H1 (cell line): ENCODE measurements around the gene ACP6. TPM values are rescaled to one million over a fixed set of nuclear protein-coding genes. Genes with fewer than 3 reads are reported as not detected.

ENCODE experiments used
- ASH2L ChIP-seq: fragments of 200-600, 300-600 bp; sonication (generic); IDR thresholded peaks from one replicate; pipeline ENCODE4 v1.7.1; 2017; ENCODE audit warnings: low read length
- CTBP2 ChIP-seq: IDR thresholded peaks from 2 replicates; pipeline ENCODE4 v1.7.0; 2011; ENCODE audit warnings: borderline replicate concordance, mild to moderate bottlenecking, moderate library complexity, mixed read lengths, low read length; ENCODE audit not compliant: insufficient read depth, insufficient read length
- EZH2 ChIP-seq: fragments of 200-600 bp; sonication (generic); IDR thresholded peaks from 2 replicates; pipeline ENCODE4 v1.7.1; 2012; ENCODE audit warnings: low read depth, mild to moderate bottlenecking, moderate library complexity, low read length, inconsistent platforms; ENCODE audit not compliant: severe bottlenecking
- HDAC2 ChIP-seq, 2 experiments: fragments of 300-600 bp in 1 of 2; sonication (generic) in 1 of 2; IDR thresholded peaks; 2 replicates each; pipeline ENCODE4 v1.6.1; 2011 to 2012; ENCODE audit warnings: low read depth in 2 of 2, low read length in 2 of 2, mild to moderate bottlenecking in 2 of 2, moderate library complexity in 2 of 2, borderline replicate concordance in 1 of 2, inconsistent platforms in 1 of 2
- JUND ChIP-seq: IDR thresholded peaks from 2 replicates; pipeline ENCODE4 v1.6.1; 2011; ENCODE audit warnings: mild to moderate bottlenecking, improper control_type of control experiment, low read length
- KDM5A ChIP-seq: fragments of 200-600 bp; IDR thresholded peaks from 2 replicates; pipeline ENCODE4 v1.7.1; 2012; ENCODE audit warnings: mild to moderate bottlenecking, low read length, inconsistent platforms, mixed read lengths
- MAFK ChIP-seq: IDR thresholded peaks from 2 replicates; pipeline ENCODE4 v1.6.1; 2012; ENCODE audit warnings: low read depth, mild to moderate bottlenecking, improper control_type of control experiment, low read length
- MAX ChIP-seq: IDR thresholded peaks from 2 replicates; pipeline ENCODE4 v1.6.1; 2012; ENCODE audit warnings: inconsistent platforms
- NANOG ChIP-seq: IDR thresholded peaks from 2 replicates; pipeline ENCODE4 v1.6.1; 2011; ENCODE audit warnings: low read length, low read depth, mild to moderate bottlenecking, inconsistent platforms; ENCODE audit not compliant: insufficient read depth, poor library complexity, severe bottlenecking
- NRF1 ChIP-seq: IDR thresholded peaks from 2 replicates; pipeline ENCODE4 v1.6.1; 2011; ENCODE audit warnings: mild to moderate bottlenecking, low read depth, low read length, improper control_type of control experiment
- PHF8 ChIP-seq: fragments of 200-600 bp; sonication (generic); conservative IDR thresholded peaks from 2 replicates; pipeline ENCODE4 v1.7.1; 2012; ENCODE audit warnings: low read depth, mild to moderate bottlenecking, inconsistent platforms, low read length, moderate library complexity
- POLR2A ChIP-seq, 2 experiments: IDR thresholded peaks; 1 replicate in 1 of 2; 2 replicates in 1 of 2; pipeline ENCODE4 v1.6.1; 2011; ENCODE audit warnings: low read depth in 2 of 2, low read length in 2 of 2, mild to moderate bottlenecking in 2 of 2; ENCODE audit errors: control extremely low read depth in 1 of 2
- RAD21 ChIP-seq, 2 experiments: IDR thresholded peaks in 1 of 2; conservative IDR thresholded peaks in 1 of 2; 2 replicates each; pipeline ENCODE4 v1.6.1; 2011; ENCODE audit warnings: low read depth in 2 of 2, low read length in 2 of 2, improper control_type of control experiment in 1 of 2, inconsistent platforms in 1 of 2, mild to moderate bottlenecking in 1 of 2, moderate library complexity in 1 of 2
- RBBP5 ChIP-seq: IDR thresholded peaks from 2 replicates; pipeline ENCODE4 v1.7.1; 2012; ENCODE audit warnings: low read depth, mild to moderate bottlenecking, inconsistent platforms, low read length, moderate library complexity, borderline replicate concordance
- RFX5 ChIP-seq: IDR thresholded peaks from 2 replicates; pipeline ENCODE4 v1.6.1; 2011; ENCODE audit warnings: low read depth, low read length, improper control_type of control experiment, borderline replicate concordance
- RXRA ChIP-seq: IDR thresholded peaks from 2 replicates; pipeline ENCODE4 v1.6.1; 2011; ENCODE audit warnings: low read depth, mild to moderate bottlenecking, low read length, moderate library complexity; ENCODE audit not compliant: insufficient read depth
- SIN3A ChIP-seq, 2 experiments: IDR thresholded peaks in 1 of 2; conservative IDR thresholded peaks in 1 of 2; 2 replicates each; pipeline ENCODE4 v1.6.1; 2011 to 2012; ENCODE audit warnings: low read length in 2 of 2, improper control_type of control experiment in 1 of 2, low read depth in 1 of 2, mild to moderate bottlenecking in 1 of 2
- SIX5 ChIP-seq: IDR thresholded peaks from 2 replicates; pipeline ENCODE4 v1.6.1; 2011; ENCODE audit warnings: mild to moderate bottlenecking, low read depth, low read length
- SUZ12 ChIP-seq: fragments of 200-600 bp; sonication (generic); IDR thresholded peaks from 2 replicates; pipeline ENCODE4 v1.6.1; 2012; ENCODE audit warnings: mild to moderate bottlenecking, inconsistent platforms, low read length, moderate library complexity, mixed read lengths
- TAF1 ChIP-seq: IDR thresholded peaks from 2 replicates; pipeline ENCODE4 v1.6.1; 2011; ENCODE audit warnings: mild to moderate bottlenecking, low read depth, low read length
- polyA plus RNA-seq, 7 experiments: library from polyadenylated mRNA; depleted of rRNA in 3 of 7; stranded (reverse) in 5 of 7; unstranded in 2 of 7; fragments of >200 nt in 5 of 7; fragments of 200-250 nt in 2 of 7; gene quantifications; 1 replicate in 5 of 7; 2 replicates in 1 of 7; 4 replicates in 1 of 7; pipeline versions ENCODE4 v1.2.1 to v1.2.3, GENCODE V29; 2011 to 2013; ENCODE audit warnings: missing spikeins in 2 of 7, mixed read lengths in 2 of 7
- total RNA-seq: library from RNA; stranded (reverse); fragmentation: NEBNext Ultra II Directional; extraction: Animal tissue kit (Norgen Biotek cat#: 25700); gene quantifications from 2 replicates; pipeline ENCODE4 v1.2.1, GENCODE V29; 2021
- TF ChIP-seq, protein P1 (sequence below), 3 experiments: IDR thresholded peaks; 1 replicate in 2 of 3; 2 replicates in 1 of 3; pipeline versions ENCODE4 v1.5.1 to v1.6.1; 2011; ENCODE audit warnings: low read length in 3 of 3, mild to moderate bottlenecking in 3 of 3, inconsistent platforms in 2 of 3, low read depth in 1 of 3, moderate library complexity in 1 of 3; ENCODE audit not compliant: insufficient read depth in 1 of 3; ENCODE audit errors: control extremely low read depth in 1 of 3

Gene ACP6
- total and polyA plus RNA-seq, 2 of the 8 experiments (the other 6 are each of a cell fraction or from before 2014, with no cell fraction given): 11.4 to 17.7 TPM

- no peak for TF ChIP-seq MAX
- TF ChIP-seq EZH2: no peak
- no peak for TF ChIP-seq PHF8
- TF ChIP-seq RAD21 (IDR thresholded peaks at IDR 0.05 in 1 of 2, conservative IDR thresholded peaks at IDR 0.05 in 1 of 2; ENCODE audit: low read depth in 2 of 2, low read length in 2 of 2): peak; percentile 65 to 71
- no peak for TF ChIP-seq RFX5
- no peak for TF ChIP-seq HDAC2 (IDR thresholded peaks at IDR 0.05; ENCODE audit: borderline replicate concordance in 1 of 2, low read depth in 2 of 2, low read length in 2 of 2)
- TF ChIP-seq SIN3A (conservative IDR thresholded peaks at IDR 0.05 in 1 of 2, IDR thresholded peaks at IDR 0.05 in 1 of 2; ENCODE audit: low read depth in 1 of 2, low read length in 2 of 2): 0 out of 4 replicates have a peak, but pooled peaks of 1 of the 2 experiments have one; percentile 65
- no peak for TF ChIP-seq SIX5
- no peak for TF ChIP-seq NRF1
- no peak for TF ChIP-seq KDM5A
- TF ChIP-seq RBBP5: no peak
- no peak for TF ChIP-seq CTBP2
- no peak for TF ChIP-seq NANOG
- no peak for TF ChIP-seq ASH2L
- TF ChIP-seq POLR2A (IDR thresholded peaks at IDR 0.05; ENCODE audit: control extremely low read depth in 1 of 2, low read depth in 2 of 2, low read length in 2 of 2): no peak
- no peak for TF ChIP-seq MAFK
- no peak for TF ChIP-seq RXRA
- TF ChIP-seq, protein P1, sequence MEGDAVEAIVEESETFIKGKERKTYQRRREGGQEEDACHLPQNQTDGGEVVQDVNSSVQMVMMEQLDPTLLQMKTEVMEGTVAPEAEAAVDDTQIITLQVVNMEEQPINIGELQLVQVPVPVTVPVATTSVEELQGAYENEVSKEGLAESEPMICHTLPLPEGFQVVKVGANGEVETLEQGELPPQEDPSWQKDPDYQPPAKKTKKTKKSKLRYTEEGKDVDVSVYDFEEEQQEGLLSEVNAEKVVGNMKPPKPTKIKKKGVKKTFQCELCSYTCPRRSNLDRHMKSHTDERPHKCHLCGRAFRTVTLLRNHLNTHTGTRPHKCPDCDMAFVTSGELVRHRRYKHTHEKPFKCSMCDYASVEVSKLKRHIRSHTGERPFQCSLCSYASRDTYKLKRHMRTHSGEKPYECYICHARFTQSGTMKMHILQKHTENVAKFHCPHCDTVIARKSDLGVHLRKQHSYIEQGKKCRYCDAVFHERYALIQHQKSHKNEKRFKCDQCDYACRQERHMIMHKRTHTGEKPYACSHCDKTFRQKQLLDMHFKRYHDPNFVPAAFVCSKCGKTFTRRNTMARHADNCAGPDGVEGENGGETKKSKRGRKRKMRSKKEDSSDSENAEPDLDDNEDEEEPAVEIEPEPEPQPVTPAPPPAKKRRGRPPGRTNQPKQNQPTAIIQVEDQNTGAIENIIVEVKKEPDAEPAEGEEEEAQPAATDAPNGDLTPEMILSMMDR (IDR thresholded peaks at IDR 0.05; ENCODE audit: control extremely low read depth in 1 of 3, insufficient read depth in 1 of 3, low read depth in 1 of 3, low read length in 3 of 3): peak; percentile 84 to 93 (median 93)
- no peak for TF ChIP-seq JUND
- no peak for TF ChIP-seq SUZ12
- TF ChIP-seq TAF1: no peak
These were observed 29.7 kb downstream of the ACP6 start (continued) for GRCh38 chr1:147640553-147641165.
